Measurements from ENCODE around the gene REC8. TPM values are rescaled to one million over a fixed set of nuclear protein-coding genes. Genes with fewer than 3 reads are reported as not detected.

REC8 gene
- total RNA-seq, 4 donors from 2014 or later = 2.5 to 17.2 (median 10.2) TPM

DNA sequence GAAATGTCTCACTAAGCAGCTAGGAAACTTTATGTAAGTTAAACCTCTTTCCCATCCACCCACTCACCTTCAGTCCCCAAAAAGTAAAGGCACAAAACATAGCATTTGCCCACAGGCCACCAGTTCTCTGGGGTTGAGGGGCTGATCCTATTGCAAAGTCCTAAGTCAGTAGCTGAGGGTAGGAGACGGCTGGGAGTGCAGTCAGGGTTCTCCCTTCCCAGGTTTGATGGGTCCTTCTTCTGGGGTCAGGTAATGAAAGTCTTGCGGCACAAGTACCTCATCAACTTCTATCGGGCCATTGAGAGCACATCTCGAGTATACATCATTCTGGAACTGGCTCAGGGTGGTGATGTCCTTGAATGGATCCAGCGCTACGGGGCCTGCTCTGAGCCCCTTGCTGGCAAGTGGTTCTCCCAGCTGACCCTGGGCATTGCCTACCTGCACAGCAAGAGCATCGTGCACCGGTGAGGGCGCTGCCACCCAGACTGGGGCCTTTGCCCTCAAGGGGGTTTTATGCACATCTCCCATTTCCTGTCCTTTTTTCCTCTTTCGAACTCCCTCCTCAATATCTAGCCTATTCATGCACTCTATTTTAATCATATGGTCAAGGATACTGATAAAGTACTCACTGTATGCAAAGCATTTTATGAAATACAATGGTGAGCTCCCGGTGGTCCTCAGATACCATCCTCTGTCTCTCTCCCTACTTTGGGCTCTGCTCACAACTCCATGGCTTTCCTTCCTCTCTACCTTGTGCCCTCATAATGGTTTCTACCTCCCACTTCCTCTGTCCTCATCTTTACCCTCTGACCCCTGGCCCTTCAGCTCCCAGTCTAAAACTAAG lies 34.6 kb downstream of the REC8 start:
- Histone ChIP-seq H3K27ac (no peak overlapping the region), H3K36me3 (peaks cover 93% of the 10 kb centered on the region), H3K4me3 (no peak overlapping the region), H3K9me3 (no peaks in the 10 kb centered on the region), H3K4me1 (no peaks in the 10 kb centered on the region), H3K27me3 (no peaks in the 10 kb centered on the region)
- no peak for TF ChIP-seq EP300 (IDR thresholded peaks at IDR 0.05)
- no peak for TF ChIP-seq POLR2AphosphoS5 (IDR thresholded peaks at IDR 0.05)
- TF ChIP-seq, protein P1, sequence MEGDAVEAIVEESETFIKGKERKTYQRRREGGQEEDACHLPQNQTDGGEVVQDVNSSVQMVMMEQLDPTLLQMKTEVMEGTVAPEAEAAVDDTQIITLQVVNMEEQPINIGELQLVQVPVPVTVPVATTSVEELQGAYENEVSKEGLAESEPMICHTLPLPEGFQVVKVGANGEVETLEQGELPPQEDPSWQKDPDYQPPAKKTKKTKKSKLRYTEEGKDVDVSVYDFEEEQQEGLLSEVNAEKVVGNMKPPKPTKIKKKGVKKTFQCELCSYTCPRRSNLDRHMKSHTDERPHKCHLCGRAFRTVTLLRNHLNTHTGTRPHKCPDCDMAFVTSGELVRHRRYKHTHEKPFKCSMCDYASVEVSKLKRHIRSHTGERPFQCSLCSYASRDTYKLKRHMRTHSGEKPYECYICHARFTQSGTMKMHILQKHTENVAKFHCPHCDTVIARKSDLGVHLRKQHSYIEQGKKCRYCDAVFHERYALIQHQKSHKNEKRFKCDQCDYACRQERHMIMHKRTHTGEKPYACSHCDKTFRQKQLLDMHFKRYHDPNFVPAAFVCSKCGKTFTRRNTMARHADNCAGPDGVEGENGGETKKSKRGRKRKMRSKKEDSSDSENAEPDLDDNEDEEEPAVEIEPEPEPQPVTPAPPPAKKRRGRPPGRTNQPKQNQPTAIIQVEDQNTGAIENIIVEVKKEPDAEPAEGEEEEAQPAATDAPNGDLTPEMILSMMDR (IDR thresholded peaks at IDR 0.05) = no peak
- TF ChIP-seq POLR2A (IDR thresholded peaks at IDR 0.05) = no peak
- DNase-seq (ENCODE audit: low spot score in 2 of 2) = no peak
- 97% methylated on average over 11 of the region's 11 CpGs for WGBS

DNA sequence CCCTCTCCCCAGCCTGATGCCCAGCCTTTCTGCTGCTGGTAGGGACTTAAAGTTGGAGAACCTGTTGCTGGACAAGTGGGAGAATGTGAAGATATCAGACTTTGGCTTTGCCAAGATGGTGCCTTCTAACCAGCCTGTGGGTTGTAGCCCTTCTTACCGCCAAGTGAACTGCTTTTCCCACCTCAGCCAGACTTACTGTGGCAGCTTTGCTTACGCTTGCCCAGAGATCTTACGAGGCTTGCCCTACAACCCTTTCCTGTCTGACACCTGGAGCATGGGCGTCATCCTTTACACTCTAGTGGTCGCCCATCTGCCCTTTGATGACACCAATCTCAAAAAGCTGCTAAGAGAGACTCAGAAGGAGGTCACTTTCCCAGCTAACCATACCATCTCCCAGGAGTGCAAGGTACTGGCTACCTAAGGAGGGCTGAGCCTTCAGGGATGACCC lies 35.2 kb downstream of the REC8 start:
- TF ChIP-seq, protein P1 (IDR thresholded peaks at IDR 0.05) = no peak
- TF ChIP-seq POLR2AphosphoS5 (IDR thresholded peaks at IDR 0.05) (no peak), EP300 (IDR thresholded peaks at IDR 0.05) (no peak), POLR2A (IDR thresholded peaks at IDR 0.05) (no peak)
- H3K27me3 ChIP-seq = no peaks in the 10 kb centered on the region
- no peak overlapping the region for H3K27ac ChIP-seq
- H3K4me1 ChIP-seq = peaks cover 4% of the 10 kb centered on the region
- no peak overlapping the region for H3K4me3 ChIP-seq
- H3K9me3 ChIP-seq = no peaks in the 10 kb centered on the region
- WGBS = 98% methylated on average over 5 of the region's 5 CpGs
- peaks cover 88% of the 10 kb centered on the region for H3K36me3 ChIP-seq
- DNase-seq (ENCODE audit: low spot score in 2 of 2) = no peak

DNA sequence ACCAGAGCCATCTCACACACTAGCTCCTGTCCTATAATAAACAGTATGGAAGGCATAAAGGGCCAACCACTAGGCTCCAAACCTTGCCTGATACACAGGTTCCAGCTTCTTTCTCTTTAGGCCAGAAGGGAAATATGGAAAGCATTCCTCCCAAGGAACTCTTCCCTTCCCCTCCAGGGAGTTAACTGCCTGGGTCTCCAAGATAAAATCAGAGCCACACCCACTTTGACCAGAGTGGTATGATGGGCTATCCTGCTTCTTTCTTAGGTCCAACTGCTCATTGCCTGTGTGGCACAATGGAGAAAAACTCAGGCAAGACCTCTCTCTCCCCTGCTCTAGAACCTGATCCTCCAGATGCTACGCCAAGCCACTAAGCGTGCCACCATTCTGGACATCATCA lies 35.7 kb downstream of the REC8 start:
- Histone ChIP-seq H3K9me3 (no peaks in the 10 kb centered on the region), H3K36me3 (peaks cover 83% of the 10 kb centered on the region), H3K4me1 (peaks cover 8% of the 10 kb centered on the region), H3K27me3 (no peaks in the 10 kb centered on the region), H3K4me3 (no peak overlapping the region), H3K27ac (no peak overlapping the region)
- DNase-seq (ENCODE audit: low spot score in 2 of 2) = no peak
- 97% methylated on average over 2 of the region's 2 CpGs for WGBS
- TF ChIP-seq EP300 (IDR thresholded peaks at IDR 0.05) (no peak), POLR2AphosphoS5 (IDR thresholded peaks at IDR 0.05) (no peak), POLR2A (IDR thresholded peaks at IDR 0.05) (no peak)
- TF ChIP-seq, protein P1 (IDR thresholded peaks at IDR 0.05) = no peak

DNA sequence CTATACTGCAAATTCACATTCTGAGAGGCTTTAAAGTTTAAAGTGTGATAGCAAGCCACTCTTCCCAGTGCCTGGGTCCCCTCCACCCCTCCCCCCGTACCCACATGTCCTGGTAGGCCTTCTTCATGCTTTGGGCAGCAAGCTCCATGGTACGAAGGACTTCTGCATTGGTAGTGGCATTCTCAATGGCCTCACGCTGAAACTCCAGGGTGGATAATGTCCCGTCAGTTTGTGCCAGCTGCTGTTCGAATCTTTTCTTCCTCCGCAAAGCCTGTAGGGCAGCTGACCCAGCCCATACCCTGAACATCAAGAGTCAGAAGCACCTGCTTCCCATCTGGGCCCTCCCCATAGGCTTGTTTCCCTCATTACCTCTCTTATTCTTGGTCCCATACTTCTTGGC lies 39.4 kb downstream of the REC8 start:
- no peak for DNase-seq (ENCODE audit: low spot score in 2 of 2)
- H3K36me3 ChIP-seq = peaks cover 51% of the 10 kb centered on the region
- WGBS = 87% methylated on average over 6 of the region's 6 CpGs
- no peaks in the 10 kb centered on the region for H3K27me3 ChIP-seq
- peaks cover 33% of the 10 kb centered on the region for H3K4me1 ChIP-seq
- no peaks in the 10 kb centered on the region for H3K9me3 ChIP-seq
- H3K4me3 ChIP-seq = no peak overlapping the region
- TF ChIP-seq EP300 (IDR thresholded peaks at IDR 0.05) = no peak
- no peak overlapping the region for H3K27ac ChIP-seq

DNA sequence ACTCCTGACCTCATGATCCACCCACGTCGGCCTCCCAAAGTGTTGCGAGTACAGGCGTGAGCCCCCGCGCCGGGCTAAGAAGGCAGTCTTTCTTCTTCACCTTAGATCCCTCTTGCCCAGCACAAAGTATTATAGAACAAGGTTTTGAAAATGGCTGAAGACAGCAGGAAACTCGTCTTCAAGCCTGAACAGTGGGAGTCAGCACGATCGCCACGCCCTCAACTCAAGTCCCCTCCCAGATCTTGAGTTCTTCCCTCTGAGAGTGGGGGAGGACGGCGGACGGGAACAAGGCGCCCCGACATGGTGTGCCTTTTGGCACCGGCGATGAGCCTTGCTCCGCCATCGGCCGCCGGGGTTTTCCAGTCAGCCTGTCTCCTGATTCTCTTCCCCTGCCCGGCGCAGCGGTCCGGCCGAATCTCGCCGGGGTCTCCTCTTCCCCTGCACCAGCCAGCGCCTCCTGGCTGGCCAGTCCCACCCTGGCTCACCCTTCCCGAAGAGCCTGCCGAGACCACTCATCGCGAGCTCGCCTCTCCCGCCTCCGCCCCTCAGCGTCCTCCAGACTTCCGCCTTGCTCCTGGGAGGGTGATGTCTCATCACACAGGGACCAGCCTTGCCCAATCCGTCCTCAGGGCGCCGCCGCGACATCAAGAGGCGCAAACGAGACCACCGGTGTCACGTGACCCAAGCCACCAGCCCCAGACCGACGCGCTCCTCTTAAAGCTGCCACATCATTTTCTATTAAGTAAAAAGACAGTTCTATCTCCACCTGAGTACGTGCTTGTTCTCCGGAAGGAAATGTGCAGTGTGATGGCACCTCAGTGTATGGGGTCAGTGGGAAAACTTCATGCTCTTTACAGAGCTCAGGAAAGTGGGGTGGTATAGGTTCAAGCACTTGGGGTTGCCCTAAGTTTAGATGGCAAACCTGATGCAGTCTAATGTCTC lies 41.3 kb downstream of the REC8 start, which contains the start of gene CHMP4A:
TSS of gene CHMP4A (minus strand) at position 565 of the 942 bp plus-strand sequence. CDS start at position 516, 49 bp downstream.
- Histone ChIP-seq H3K36me3 (peaks cover 37% of the 10 kb centered on the region), H3K9me3 (no peaks in the 10 kb centered on the region), H3K4me3 (peak within 1 kb of the TSS; percentile 63), H3K4me1 (peaks cover 35% of the 10 kb centered on the region), H3K27ac (peak within 1 kb of the TSS; percentile 98), H3K27me3 (no peaks in the 10 kb centered on the region)
- 1% methylated on average over 28 of the region's 53 CpGs for WGBS
- peak; percentile 99 to 100 for DNase-seq (ENCODE audit: low spot score in 2 of 2)
- TF ChIP-seq POLR2AphosphoS5 (IDR thresholded peaks at IDR 0.05) (peak; percentile 84 to 98 (median 93)), POLR2A (IDR thresholded peaks at IDR 0.05) (peak; percentile 55 to 90), EP300 (IDR thresholded peaks at IDR 0.05) (no peak)
- TF ChIP-seq, protein P1 (IDR thresholded peaks at IDR 0.05) = peak in 1 of 2 donors; percentile 22

All from suprapubic skin (tissue), 4 donors.